ENCODE data around the gene C1QA.

The C1QA gene

DNA sequence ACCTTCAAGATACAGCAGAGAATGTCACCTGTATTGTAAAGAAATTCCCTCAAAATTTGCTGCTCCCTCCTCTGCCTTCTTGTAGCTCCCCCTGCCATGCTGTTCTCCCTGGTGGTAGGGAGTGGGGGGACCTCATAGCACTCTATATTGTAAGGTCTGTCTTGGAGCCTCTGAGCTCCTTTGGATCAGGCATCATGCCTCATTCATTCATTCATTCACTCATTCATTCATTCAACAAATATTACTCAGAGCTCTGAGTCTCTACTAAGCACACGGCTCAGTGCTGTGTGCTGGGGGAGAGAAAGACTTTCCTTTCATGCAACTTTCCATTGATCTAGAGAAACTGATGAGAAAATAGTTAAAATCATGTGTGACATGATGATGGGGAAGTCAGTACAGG lies 47.1 kb downstream of the C1QA start:
- Histone ChIP-seq H3K36me3 (ENCODE audit: control insufficient read depth, insufficient read depth, low read length) (no peaks in the 10 kb centered on the region), H3K4me1 (no peaks in the 10 kb centered on the region), H3K9me3 (ENCODE audit: control insufficient read depth, low read length) (no peaks in the 10 kb centered on the region), H2AFZ (no peak overlapping the region), H3K79me2 (no peaks in the 10 kb centered on the region), H3K27me3 (ENCODE audit: control insufficient read depth, insufficient read depth, low read length) (no peaks in the 10 kb centered on the region), H3K4me3 (ENCODE audit: low read depth, low read length) (no peak overlapping the region), H3K4me2 (ENCODE audit: low read length) (no peak overlapping the region), H3K27ac (no peak overlapping the region), H3K9ac (no peak overlapping the region)
- TF ChIP-seq, protein P1, sequence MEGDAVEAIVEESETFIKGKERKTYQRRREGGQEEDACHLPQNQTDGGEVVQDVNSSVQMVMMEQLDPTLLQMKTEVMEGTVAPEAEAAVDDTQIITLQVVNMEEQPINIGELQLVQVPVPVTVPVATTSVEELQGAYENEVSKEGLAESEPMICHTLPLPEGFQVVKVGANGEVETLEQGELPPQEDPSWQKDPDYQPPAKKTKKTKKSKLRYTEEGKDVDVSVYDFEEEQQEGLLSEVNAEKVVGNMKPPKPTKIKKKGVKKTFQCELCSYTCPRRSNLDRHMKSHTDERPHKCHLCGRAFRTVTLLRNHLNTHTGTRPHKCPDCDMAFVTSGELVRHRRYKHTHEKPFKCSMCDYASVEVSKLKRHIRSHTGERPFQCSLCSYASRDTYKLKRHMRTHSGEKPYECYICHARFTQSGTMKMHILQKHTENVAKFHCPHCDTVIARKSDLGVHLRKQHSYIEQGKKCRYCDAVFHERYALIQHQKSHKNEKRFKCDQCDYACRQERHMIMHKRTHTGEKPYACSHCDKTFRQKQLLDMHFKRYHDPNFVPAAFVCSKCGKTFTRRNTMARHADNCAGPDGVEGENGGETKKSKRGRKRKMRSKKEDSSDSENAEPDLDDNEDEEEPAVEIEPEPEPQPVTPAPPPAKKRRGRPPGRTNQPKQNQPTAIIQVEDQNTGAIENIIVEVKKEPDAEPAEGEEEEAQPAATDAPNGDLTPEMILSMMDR (IDR thresholded peaks at IDR 0.05), result no peak

DNA sequence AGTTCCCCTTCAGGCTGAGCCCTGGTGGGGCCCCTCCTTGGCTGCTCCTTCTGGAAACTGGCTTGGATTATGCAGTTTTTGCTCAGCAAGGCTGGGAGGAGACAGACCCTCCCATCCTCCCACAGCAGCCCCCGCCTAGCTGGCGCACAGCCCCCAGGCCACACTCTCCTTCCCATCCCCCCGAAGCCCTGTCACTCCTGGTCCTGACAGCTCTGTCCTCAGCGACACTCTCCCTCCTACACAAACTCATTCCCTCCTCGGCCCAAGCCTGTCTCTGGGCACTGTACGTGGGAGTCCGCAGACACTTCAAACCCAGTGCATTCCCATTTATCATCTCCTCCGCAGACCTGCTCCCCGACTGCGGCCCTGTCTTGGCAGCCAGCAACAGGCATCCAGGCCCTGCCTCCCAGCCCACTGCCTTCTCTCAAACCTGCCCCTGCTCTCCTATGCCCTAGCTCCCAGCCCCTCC lies 49.2 kb downstream of the C1QA start:
- TF ChIP-seq, protein P1 (IDR thresholded peaks at IDR 0.05), result no peak

DNA sequence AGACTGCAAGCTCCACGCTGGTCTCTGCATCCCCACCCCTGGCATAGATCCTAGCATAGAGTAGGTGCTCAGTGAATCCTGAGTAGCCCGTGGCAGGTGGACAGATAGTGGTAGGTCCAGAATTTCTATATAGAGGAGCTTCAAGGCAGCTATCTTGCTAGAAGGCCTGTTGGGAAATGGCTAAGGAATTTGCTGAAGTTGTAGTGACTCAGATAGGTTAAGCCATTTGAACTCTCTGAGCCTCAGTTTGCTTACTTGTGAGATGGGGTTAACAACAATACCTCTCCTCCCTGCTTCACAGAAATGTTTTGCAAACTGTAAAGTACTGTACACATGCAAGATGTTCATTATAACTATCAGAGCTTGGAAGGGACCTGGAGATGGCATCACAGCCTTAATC lies 50.8 kb downstream of the C1QA start:
- Histone ChIP-seq H3K4me1 (no peaks in the 10 kb centered on the region), H3K27me3 (ENCODE audit: control insufficient read depth, insufficient read depth, low read length) (no peaks in the 10 kb centered on the region), H3K4me3 (ENCODE audit: low read depth, low read length) (no peak overlapping the region), H3K4me2 (ENCODE audit: low read length) (no peak overlapping the region), H2AFZ (no peak overlapping the region), H3K9me3 (ENCODE audit: control insufficient read depth, low read length) (no peaks in the 10 kb centered on the region), H3K36me3 (ENCODE audit: control insufficient read depth, insufficient read depth, low read length) (no peaks in the 10 kb centered on the region), H3K9ac (no peak overlapping the region), H3K27ac (no peak overlapping the region), H3K79me2 (no peaks in the 10 kb centered on the region)
- TF ChIP-seq, protein P1 (IDR thresholded peaks at IDR 0.05), result no peak

More for the DNA sequence above, 49.2 kb downstream of the C1QA start:
- Histone ChIP-seq H3K36me3 (ENCODE audit: control insufficient read depth, insufficient read depth, low read length) (no peaks in the 10 kb centered on the region), H2AFZ (no peak overlapping the region), H3K79me2 (no peaks in the 10 kb centered on the region), H3K4me2 (ENCODE audit: low read length) (no peak overlapping the region), H3K27me3 (ENCODE audit: control insufficient read depth, insufficient read depth, low read length) (no peaks in the 10 kb centered on the region), H3K9me3 (ENCODE audit: control insufficient read depth, low read length) (no peaks in the 10 kb centered on the region), H3K9ac (no peak overlapping the region), H3K4me1 (no peaks in the 10 kb centered on the region), H3K27ac (no peak overlapping the region), H3K4me3 (ENCODE audit: low read depth, low read length) (no peak overlapping the region)

DNA sequence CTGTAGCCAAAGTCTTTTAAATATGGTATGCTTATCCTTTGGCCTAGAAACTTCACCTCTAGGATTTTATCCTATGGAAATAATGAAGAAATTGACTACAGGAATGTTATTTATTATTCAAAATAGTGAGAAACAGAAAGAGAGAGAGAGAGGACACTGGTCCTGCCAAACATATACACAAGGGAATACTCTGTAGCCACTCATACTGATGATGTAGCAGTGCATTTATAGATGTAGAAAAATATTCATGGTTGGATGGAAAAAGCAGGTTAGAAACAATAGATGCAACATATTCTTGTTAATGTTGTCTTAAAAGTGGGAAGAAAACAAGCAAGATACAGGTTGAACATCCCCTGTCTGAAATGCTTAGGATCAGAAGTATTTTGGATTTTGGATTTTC lies 52.0 kb downstream of the C1QA start:
- H3K4me3 ChIP-seq (ENCODE audit: low read depth, low read length), result no peak overlapping the region

More for the DNA sequence above, 52.0 kb downstream of the C1QA start:
- TF ChIP-seq, protein P1 (IDR thresholded peaks at IDR 0.05), result no peak
- Histone ChIP-seq H3K9me3 (ENCODE audit: control insufficient read depth, low read length) (no peaks in the 10 kb centered on the region), H3K4me2 (ENCODE audit: low read length) (no peak overlapping the region), H3K4me1 (no peaks in the 10 kb centered on the region), H3K79me2 (no peaks in the 10 kb centered on the region), H3K27me3 (ENCODE audit: control insufficient read depth, insufficient read depth, low read length) (no peaks in the 10 kb centered on the region), H3K27ac (no peak overlapping the region), H3K9ac (no peak overlapping the region), H3K36me3 (ENCODE audit: control insufficient read depth, insufficient read depth, low read length) (no peaks in the 10 kb centered on the region), H2AFZ (no peak overlapping the region)
